ENCODE data around the gene CPA1.

CPA1 gene

GRCh38 chr7:130356121-130356875 lies 24.0 kb upstream of the CPA1 start:
- DNase-seq (ENCODE audit: low read depth): peak; percentile 95
- no peak overlapping the region for H3K4me3 ChIP-seq (ENCODE audit: low read depth, low read length)
- TF ChIP-seq CTCF (IDR thresholded peaks at IDR 0.05; ENCODE audit: low read depth, low read length, missing control alignments): no peak
- in situ Hi-C loops (cut with HindIII; ENCODE audit: low sequenced_read_pairs): no loop called here

- peak; percentile 77 for DNase-seq (ENCODE audit: low read depth)
- no peak for TF ChIP-seq CTCF (IDR thresholded peaks at IDR 0.05; ENCODE audit: low read depth, low read length, missing control alignments)
- H3K4me3 ChIP-seq (ENCODE audit: low read depth, low read length): no peak overlapping the region
- in situ Hi-C loops (cut with HindIII; ENCODE audit: low sequenced_read_pairs): no loop called here
Measured at GRCh38 chr7:130356876-130357611, 23.2 kb upstream of the CPA1 start.

- no peak for TF ChIP-seq CTCF (IDR thresholded peaks at IDR 0.05; ENCODE audit: low read depth, low read length, missing control alignments)
Measured at GRCh38 chr7:130358471-130358870, 21.8 kb upstream of the CPA1 start.

GRCh38 chr7:130359276-130359857 lies 20.9 kb upstream of the CPA1 start:
- no peak overlapping the region for H3K4me3 ChIP-seq (ENCODE audit: low read depth, low read length)
- TF ChIP-seq CTCF (IDR thresholded peaks at IDR 0.05; ENCODE audit: low read depth, low read length, missing control alignments): no peak
- no peak for DNase-seq (ENCODE audit: low read depth)
- in situ Hi-C loops (cut with HindIII; ENCODE audit: low sequenced_read_pairs): no loop called here

More at GRCh38 chr7:130358471-130358870, 21.8 kb upstream of the CPA1 start:
- no peak for DNase-seq (ENCODE audit: low read depth)
- H3K4me3 ChIP-seq (ENCODE audit: low read depth, low read length): no peak overlapping the region
- in situ Hi-C loops (cut with HindIII; ENCODE audit: low sequenced_read_pairs): no loop called here

- TF ChIP-seq CTCF (IDR thresholded peaks at IDR 0.05; ENCODE audit: low read depth, low read length, missing control alignments): no peak
- H3K4me3 ChIP-seq (ENCODE audit: low read depth, low read length): no peak overlapping the region
- in situ Hi-C loops (cut with HindIII; ENCODE audit: low sequenced_read_pairs): no loop called here
- no peak for DNase-seq (ENCODE audit: low read depth)
Measured at GRCh38 chr7:130360518-130360917, 19.8 kb upstream of the CPA1 start.

- TF ChIP-seq CTCF (IDR thresholded peaks at IDR 0.05; ENCODE audit: low read depth, low read length, missing control alignments): no peak
- no peak overlapping the region for H3K4me3 ChIP-seq (ENCODE audit: low read depth, low read length)
- DNase-seq (ENCODE audit: low read depth): no peak
- in situ Hi-C loops (cut with HindIII; ENCODE audit: low sequenced_read_pairs): no loop called here
Measured at GRCh38 chr7:130361681-130362080, 18.6 kb upstream of the CPA1 start.

Measured in astrocyte of the cerebellum (primary cell).